K562 (cell line): Measurements from ENCODE around the gene COL23A1. TPM values are rescaled to one million over a fixed set of nuclear protein-coding genes. Genes with fewer than 3 reads are reported as not detected.

Experiments
- ATAC-seq: fragments of 200-7000 bp; cut with Tn5 transposase; 3 replicates; pipeline ENCODE4 v1.9.1; 2020; ENCODE audit warnings: moderate library complexity
- BruUV-seq: library from RNA; stranded (reverse); fragments of 400-500 nt; replicated peaks from 2 replicates; lab custom pipeline; 2021; lab: Mats Ljungman, UMichigan
- CTCF ChIA-PET: fragments of 300-600 bp; formaldehyde crosslinking; extraction: SDS; loops from one replicate; lab custom pipeline; 2021; ENCODE audit warnings: low intra/inter-chr PET ratio; lab: Yijun Ruan, JAX
- POLR2A ChIA-PET: fragments of 300-600, 350-650 bp; sonication (Branson Sonifier 250); formaldehyde crosslinking; extraction: SDS; loops from one replicate; lab custom pipeline; 2021; ENCODE audit warnings: antibody characterized with exemption, inconsistent platforms; lab: Yijun Ruan, JAX
- DNase-seq, 4 experiments: peaks; one replicate each; pipeline versions ENCODE4 v3.0.0 to v3.0.0-alpha.2; 2011 to 2018; ENCODE audit warnings: low spot score in 3 of 4, mixed read lengths in 3 of 4; ENCODE audit errors: extremely low read depth in 1 of 4
- FAIRE-seq: peaks from 2 replicates; lab custom pipeline; 2011; peaks lifted over from hg19 to GRCh38; lab: Jason Lieb, UNC
- H2AFZ ChIP-seq: 2 replicates; pipeline ENCODE4 v1.6.0; 2011; ENCODE audit warnings: low read depth, low read length, control low read depth, inconsistent platforms
- H3K27ac ChIP-seq: fragments of 200-600 bp; 3 replicates; pipeline ENCODE4 v1.8.0; 2011; ENCODE audit warnings: low read depth, mild to moderate bottlenecking, control low read depth, inconsistent platforms, low read length, moderate library complexity, mixed read lengths; ENCODE audit errors: extremely low read depth
- H3K27me3 ChIP-seq, 2 experiments: fragments of 300-600 bp in 1 of 2; 2 replicates in 1 of 2; 3 replicates in 1 of 2; pipeline versions ENCODE4 v1.6.0 to v1.8.0; 2011; ENCODE audit warnings: inconsistent platforms in 2 of 2, low read length in 2 of 2, mild to moderate bottlenecking in 1 of 2, mixed read lengths in 1 of 2, moderate library complexity in 1 of 2; ENCODE audit not compliant: control insufficient read depth in 2 of 2, insufficient read depth in 2 of 2
- H3K36me3 ChIP-seq: fragments of 300-600 bp; 3 replicates; pipeline ENCODE4 v1.8.0; 2011; ENCODE audit warnings: mild to moderate bottlenecking, low read length, inconsistent platforms; ENCODE audit not compliant: control insufficient read depth, insufficient read depth
- H3K4me1 ChIP-seq, 2 experiments: fragments of 200-600 bp in 1 of 2; replicated peaks in 1 of 2; 2 replicates in 1 of 2; 3 replicates in 1 of 2; pipeline versions ENCODE4 v1.5.1 to v1.8.0; 2011; ENCODE audit warnings: inconsistent platforms in 2 of 2, low read length in 2 of 2, mild to moderate bottlenecking in 1 of 2, mixed read lengths in 1 of 2, moderate library complexity in 1 of 2; ENCODE audit not compliant: control insufficient read depth in 2 of 2, insufficient read depth in 2 of 2
- H3K4me2 ChIP-seq: 2 replicates; pipeline ENCODE4 v1.6.1; 2011; ENCODE audit warnings: low read length, control low read depth, inconsistent platforms, mixed read lengths; ENCODE audit not compliant: insufficient read depth
- H3K4me3 ChIP-seq: fragments of 200-600 bp; sonication (generic), shearing (Covaris generic); 2 replicates; pipeline ENCODE4 v1.5.1; 2016; ENCODE audit warnings: control low read depth, inconsistent platforms
- H3K79me2 ChIP-seq: fragments of 200-600 bp; 3 replicates; pipeline ENCODE4 v1.8.0; 2011; ENCODE audit warnings: low read length, inconsistent platforms; ENCODE audit not compliant: control insufficient read depth, insufficient read depth
- H3K9ac ChIP-seq, 2 experiments: 2 replicates each; pipeline versions ENCODE4 v1.6.0 to v1.6.1; 2011; ENCODE audit warnings: low read depth in 2 of 2, low read length in 2 of 2, control low read depth in 1 of 2, inconsistent platforms in 1 of 2, mild to moderate bottlenecking in 1 of 2, mixed read lengths in 1 of 2; ENCODE audit not compliant: insufficient read depth in 1 of 2
- H3K9me1 ChIP-seq: one replicate; pipeline ENCODE4 v1.6.0; 2011; ENCODE audit warnings: inconsistent platforms, mild to moderate bottlenecking, low read length, moderate library complexity; ENCODE audit not compliant: control insufficient read depth, insufficient read depth
- H3K9me3 ChIP-seq: replicated peaks from 2 replicates; pipeline ENCODE4 v1.5.1; 2011; ENCODE audit warnings: low read depth, low read length, inconsistent platforms; ENCODE audit not compliant: control insufficient read depth, insufficient read depth
- H4K20me1 ChIP-seq: replicated peaks from 2 replicates; pipeline ENCODE4 v1.6.1; 2011; ENCODE audit warnings: low read length, inconsistent platforms, mixed read lengths; ENCODE audit not compliant: control insufficient read depth, insufficient read depth
- EWSR1 ChIP-seq: fragments of 450-650 bp; IDR thresholded peaks from 2 replicates; pipeline ENCODE4 v1.6.1; 2018; ENCODE audit warnings: borderline replicate concordance, mild to moderate bottlenecking, low read depth, moderate library complexity; ENCODE audit not compliant: partially characterized antibody
- SAP30 ChIP-seq: fragments of 200-600 bp; sonication (generic); IDR thresholded peaks from 2 replicates; pipeline ENCODE4 v1.6.1; 2012; ENCODE audit warnings: borderline replicate concordance, low read depth, mild to moderate bottlenecking, moderate library complexity, low read length, control low read depth, inconsistent platforms; ENCODE audit not compliant: insufficient read depth, poor library complexity, severe bottlenecking
- ZNF274 ChIP-seq: IDR thresholded peaks from 2 replicates; pipeline ENCODE4 v1.6.1; 2011; ENCODE audit warnings: low read depth, mild to moderate bottlenecking, low read length, moderate library complexity, borderline replicate concordance
- ZNF316 ChIP-seq: fragments of 450-650 bp; IDR thresholded peaks from 2 replicates; pipeline ENCODE4 v1.6.1; 2016
- ZNF324 ChIP-seq: fragments of 250-450 bp; sonication (Bioruptor Pico); IDR thresholded peaks from 2 replicates; pipeline ENCODE4 v1.4.0; 2020; ENCODE audit warnings: mild to moderate bottlenecking
- WGBS: fragments of 100-300 bp; shearing (Covaris generic); methylation state at CpG from one replicate; pipeline ENCODE4 v1.1.6; 2016; ENCODE audit warnings: low coverage, mixed read lengths; ENCODE audit not compliant: insufficient coverage; ENCODE audit errors: missing lambda C conversion rate; 5-methylcytosine and 5-hydroxymethylcytosine counted together
- in situ Hi-C: fragments of 300-500 bp; cut with MboI; formaldehyde crosslinking; loops from 4 replicates; pipeline ENCODE4 v1.15.0; 2018; ENCODE audit warnings: inconsistent platforms, mixed read lengths
- intact Hi-C: fragments of 100-400 bp; cut with micrococcal nuclease; formaldehyde crosslinking; loops from 2 replicates; pipeline ENCODE4 v1.14.2; 2022
- polyA plus RNA-seq, 8 experiments: library from polyadenylated mRNA; depleted of rRNA in 4 of 8; stranded (reverse) in 5 of 8; unstranded in 3 of 8; fragments of >200 nt; fragmentation: Nextera tagmentation in 2 of 8; fragmentation: Illumina TruSeq in 1 of 8; extraction: Ambion mirVana in 2 of 8; extraction: Trizol in 1 of 8; gene quantifications; 2 replicates each; pipeline versions ENCODE4 v1.2.1 to v1.2.3, GENCODE V29; 2011 to 2014; ENCODE audit warnings: inconsistent platforms in 1 of 8, missing spikeins in 1 of 8
- total RNA-seq, 7 experiments: library from RNA; depleted of rRNA in 6 of 7; stranded (reverse); fragments of >200 nt in 6 of 7; fragmentation: Illumina TruSeq in 2 of 7; extraction: Trizol in 2 of 7; gene quantifications; 2 replicates each; pipeline versions ENCODE4 v1.2.1 to v1.2.3, GENCODE V29; 2011 to 2021; ENCODE audit warnings: low replicate concordance in 1 of 7

Gene COL23A1
- total and polyA plus RNA-seq, 9 of the 15 experiments (the other 6 are each of a cell fraction or from before 2014, with no cell fraction given) = 0.09 TPM; not detected in 8

DNA sequence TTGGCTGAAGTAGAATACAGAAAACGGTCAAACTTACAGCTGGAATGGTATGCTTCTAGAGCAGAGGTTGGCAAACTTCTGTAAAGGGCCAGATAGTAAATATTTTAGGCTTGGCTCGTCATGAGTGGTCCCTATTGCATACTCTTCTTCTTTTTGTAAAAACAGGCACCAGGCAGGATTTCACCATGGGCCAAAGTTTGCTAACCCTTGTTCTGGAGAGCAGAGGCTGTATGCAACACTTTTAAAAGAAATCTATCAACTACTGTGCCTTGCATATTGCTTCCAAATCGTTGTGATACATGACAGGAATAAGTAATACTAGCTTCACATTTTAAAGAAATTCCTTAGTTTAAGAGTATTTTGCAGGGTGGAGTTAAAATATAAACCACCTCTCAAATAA is 15.6 kb upstream of the COL23A1 start (continued):
- TF ChIP-seq SAP30 (no peak), ZNF316 (no peak), EWSR1 (no peak)

DNA sequence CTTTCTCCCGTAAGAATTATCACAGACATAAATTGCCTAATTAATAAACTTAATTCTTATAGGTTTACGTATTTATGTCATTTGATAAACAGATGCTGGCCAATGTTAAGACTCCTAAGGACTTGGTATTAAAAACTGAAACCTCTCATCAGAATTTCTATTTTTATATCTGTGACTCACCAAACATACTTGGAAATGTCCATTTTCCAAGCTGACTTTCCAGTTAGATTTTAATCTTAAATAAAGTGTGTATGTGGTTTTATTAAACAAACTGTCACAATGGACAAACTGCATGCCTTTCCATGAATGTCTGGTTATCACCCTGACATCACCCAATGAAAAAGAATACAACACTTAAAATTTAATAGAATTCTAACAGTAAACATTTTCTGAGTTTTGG is 12.6 kb upstream of the COL23A1 start:
- Histone ChIP-seq H3K9me1 (no peaks in the 10 kb centered on the region), H3K79me2 (no peaks in the 10 kb centered on the region), H3K9ac (no peak overlapping the region), H3K4me3 (no peak overlapping the region), H3K27me3 (no peaks in the 10 kb centered on the region), H3K9me3 (no peaks in the 10 kb centered on the region), H2AFZ (no peak overlapping the region), H3K4me1 (no peaks in the 10 kb centered on the region), H3K36me3 (peaks cover 48% of the 10 kb centered on the region), H3K4me2 (no peak overlapping the region), H4K20me1 (no peaks in the 10 kb centered on the region), H3K27ac (no peak overlapping the region)
- intact Hi-C loops (no loop called here), in situ Hi-C loops (no loop called here)
- no peak for DNase-seq
- no peak for FAIRE-seq
- no peak for ATAC-seq
- BruUV-seq = no TSS peak
- ChIA-PET POLR2A (no interaction called here), CTCF (no interaction called here)
- TF ChIP-seq ZNF324 (CRISPR knock-in tag) (no peak), ZNF274 (no peak)
- WGBS = 94% methylated on average over 2 of the region's 2 CpGs
